GM19438 (cell line): ENCODE data around the gene ZBTB7C.

Experiments used
- ATAC-seq: cut with Tn5 transposase; IDR thresholded peaks from one replicate; pipeline ENCODE4 v1.9.1; 2021; ENCODE audit warnings: low read depth; ENCODE audit not compliant: unreplicated experiment

The ZBTB7C gene

DNA sequence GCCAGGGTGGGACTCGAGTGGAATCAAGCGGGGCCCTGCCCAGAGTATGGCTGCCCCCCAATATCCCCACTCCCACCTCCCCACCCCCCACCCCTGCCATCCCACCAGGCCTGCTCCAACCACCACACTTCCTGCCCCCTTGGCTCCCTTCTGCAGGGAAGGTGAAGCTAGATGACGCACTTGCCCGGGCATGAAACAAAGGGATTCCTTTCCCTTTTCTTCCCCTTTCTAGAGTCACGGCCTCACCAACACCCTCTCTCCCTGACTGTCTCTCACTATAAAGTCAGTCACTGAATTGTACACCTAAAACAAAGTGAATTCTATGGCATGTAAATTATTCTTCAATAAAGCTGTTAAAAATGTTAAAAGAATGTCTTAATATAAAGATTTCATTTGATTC is 16.0 kb downstream of the ZBTB7C start:
- ATAC-seq, result no peak

DNA sequence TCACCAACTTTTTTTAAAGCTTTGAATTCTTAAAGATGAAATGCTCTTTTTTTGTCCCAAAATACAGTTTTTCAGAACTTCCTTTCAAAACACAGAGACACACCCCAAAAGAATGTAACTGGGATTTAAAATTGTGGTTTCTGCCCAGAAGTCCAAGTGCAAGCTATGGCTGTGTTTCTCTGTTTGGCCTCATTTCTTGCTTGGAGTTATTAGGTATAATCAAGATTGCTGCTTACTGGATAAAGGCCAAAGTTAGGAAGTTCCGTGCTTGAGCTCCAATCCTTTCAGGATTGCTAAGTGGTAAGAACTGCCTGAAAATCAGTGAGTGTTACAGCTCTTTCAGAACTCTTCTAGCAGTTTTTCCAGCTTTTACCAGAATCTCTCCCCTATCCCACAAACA is 16.9 kb downstream of the ZBTB7C start:
- no peak for ATAC-seq

DNA sequence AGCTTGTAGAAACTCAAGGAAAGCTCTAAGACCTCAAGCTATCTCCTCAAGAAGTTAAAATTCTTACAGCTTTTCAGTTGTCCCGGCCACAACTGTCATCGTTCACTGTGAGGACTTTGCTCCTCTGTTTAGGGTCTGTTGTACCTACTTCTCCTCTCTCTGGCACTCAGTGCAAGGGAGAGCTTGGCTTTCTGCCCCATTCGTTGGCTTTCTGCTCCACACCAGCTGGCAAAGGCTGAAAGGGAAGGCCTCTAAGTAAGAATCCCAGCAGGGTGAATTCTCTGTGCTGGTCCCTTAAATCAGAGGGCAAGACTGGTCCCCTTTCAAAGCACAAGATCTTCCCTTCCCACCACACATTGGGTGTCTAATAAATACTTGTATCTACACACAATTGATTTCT is 17.3 kb downstream of the ZBTB7C start:
- no peak for ATAC-seq

DNA sequence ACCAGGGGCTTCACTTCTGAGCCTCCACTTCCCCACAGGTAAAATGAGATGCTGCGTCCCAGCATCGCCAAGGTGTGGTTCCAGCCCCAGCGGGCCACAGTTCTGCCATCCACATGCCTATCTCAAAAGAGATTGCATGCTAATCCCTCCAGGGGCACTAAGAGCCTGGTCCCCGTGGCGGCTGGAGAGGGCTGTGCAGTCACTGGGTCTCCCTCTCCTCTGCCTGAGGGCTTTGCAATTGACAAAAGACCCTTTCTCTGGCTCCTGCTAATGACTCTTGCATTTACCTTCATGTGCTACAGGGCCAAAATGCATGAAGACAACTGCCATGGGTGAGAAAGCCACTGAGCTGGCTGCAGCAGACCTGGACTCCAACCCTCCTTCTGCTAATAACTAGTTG is 18.5 kb downstream of the ZBTB7C start:
- ATAC-seq, result no peak

DNA sequence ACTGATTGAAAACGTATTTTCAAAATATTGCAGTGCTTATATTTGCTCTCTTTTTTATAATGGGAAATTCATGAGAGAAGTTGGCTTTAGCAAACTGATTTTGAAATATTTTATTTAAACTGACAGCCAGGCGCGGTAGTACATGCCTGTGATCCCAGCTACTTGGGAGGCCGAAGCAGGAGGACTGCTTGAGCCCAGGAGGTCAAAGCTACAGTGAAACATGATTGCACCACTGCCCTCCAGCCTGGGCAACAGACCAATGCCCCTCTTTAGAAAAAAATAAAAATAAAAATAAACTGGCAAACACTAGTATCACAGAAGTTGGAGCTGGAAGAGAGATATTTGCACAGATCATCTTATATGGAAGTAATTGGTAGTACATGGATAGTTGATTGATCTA is 20.7 kb downstream of the ZBTB7C start:
- ATAC-seq, result no peak

DNA sequence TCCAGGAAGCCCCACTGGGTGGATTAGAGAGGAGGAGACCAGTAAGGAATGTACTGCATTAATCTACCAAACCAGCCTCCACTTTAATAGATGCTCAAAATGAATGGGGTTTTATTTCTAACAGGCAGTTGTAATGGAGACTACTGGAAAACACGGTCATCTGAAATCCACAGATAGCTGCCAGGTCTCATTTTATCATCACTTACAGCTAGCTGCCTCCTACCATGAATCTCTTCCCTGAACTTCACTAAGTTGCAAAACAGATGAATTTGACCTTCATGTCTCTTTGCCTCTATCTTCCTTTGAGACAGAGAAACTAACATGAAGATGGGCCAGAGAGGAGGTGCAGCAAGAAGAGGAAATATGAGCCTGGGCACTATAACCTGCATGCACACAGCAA is 21.9 kb downstream of the ZBTB7C start:
- no peak for ATAC-seq

DNA sequence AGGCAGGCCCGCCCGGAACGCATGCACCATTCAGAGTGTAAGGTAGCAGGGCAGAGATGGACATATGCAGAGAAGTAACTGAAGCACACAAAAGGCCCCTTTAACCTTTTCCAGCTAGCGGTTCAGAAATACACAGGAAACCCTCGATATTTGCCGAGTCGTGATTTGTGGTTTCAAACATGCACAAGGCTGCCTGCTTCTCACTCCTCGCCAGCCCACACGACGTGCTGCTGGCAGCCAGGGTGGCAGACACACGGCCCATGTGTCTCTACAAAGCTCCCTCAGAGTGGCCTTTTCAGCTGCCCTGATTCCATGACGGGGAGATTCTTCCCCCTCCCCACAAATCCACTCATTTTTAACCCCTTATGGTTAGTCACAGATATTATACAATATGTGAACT is 23.6 kb downstream of the ZBTB7C start:
- ATAC-seq, result no peak

DNA sequence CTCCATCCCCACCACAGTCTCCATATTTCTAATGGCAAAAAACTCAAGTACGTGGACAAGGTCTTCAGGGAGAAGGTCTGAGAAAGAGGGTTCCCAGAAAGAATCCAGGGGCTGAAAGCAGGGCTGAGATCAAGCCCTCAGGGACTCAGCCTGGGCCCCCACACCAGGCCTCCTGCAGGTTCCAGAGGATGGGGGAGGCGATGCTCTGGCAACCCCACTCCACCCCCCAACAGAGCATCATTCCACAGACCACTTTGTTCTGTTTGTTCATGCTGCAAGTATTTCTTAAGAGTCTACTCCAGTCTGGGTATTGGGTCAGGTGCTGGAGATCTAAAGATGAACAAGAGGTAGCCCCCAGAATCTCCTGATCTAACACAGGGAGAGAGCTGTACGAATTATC is 32.2 kb downstream of the ZBTB7C start:
- ATAC-seq, result no peak

DNA sequence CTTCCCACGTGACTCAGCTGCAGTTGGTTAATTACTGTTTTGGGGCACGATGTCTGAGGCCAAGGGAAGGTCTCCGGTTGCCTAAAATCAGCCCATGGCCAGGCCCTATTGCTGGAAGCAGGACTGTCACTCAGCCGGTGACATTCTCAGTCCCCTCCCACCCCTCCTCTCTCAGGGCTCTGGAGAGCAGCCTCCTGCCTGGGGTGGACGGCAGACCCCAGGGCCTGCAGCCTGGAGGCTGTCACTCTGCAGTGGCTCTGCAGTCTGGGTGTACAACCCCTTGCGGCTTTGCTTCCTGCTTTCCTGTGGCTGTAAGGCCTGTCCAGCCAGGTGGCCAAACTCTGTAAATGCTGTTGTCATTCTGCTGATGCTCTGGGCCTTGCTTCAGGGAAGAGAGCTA is 32.8 kb downstream of the ZBTB7C start:
- ATAC-seq, result no peak

DNA sequence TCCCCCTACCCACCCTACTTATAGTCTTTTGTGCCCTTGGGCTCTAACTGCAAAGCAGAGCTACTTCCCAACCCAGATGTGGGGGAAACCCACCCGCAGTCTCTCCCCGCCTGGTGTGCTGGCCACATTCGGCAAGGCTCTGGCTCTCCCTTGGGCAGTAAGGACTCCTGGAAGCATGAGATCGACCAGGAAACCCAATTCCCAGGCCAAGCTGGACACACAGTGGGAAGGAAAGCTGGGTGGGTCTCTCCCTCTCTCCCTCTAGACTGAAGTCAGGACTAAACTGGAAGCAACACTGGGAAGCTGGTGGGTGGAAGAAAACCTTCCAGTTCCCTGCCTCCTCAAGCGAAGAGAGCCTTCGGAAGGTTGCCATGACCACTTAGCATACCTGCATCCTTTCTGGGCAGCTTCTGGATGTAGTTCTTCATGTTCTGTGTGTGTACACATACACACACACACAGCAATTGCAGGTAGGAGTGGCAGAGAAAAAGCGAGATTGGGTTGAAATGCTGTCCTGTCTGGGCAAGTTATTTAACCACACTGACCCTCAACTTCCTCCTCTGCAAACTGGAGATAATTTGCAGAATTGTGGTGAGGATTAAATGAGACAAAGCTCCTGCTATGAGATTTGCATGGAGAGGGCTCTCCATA is 33.9 kb downstream of the ZBTB7C start:
- no peak for ATAC-seq

DNA sequence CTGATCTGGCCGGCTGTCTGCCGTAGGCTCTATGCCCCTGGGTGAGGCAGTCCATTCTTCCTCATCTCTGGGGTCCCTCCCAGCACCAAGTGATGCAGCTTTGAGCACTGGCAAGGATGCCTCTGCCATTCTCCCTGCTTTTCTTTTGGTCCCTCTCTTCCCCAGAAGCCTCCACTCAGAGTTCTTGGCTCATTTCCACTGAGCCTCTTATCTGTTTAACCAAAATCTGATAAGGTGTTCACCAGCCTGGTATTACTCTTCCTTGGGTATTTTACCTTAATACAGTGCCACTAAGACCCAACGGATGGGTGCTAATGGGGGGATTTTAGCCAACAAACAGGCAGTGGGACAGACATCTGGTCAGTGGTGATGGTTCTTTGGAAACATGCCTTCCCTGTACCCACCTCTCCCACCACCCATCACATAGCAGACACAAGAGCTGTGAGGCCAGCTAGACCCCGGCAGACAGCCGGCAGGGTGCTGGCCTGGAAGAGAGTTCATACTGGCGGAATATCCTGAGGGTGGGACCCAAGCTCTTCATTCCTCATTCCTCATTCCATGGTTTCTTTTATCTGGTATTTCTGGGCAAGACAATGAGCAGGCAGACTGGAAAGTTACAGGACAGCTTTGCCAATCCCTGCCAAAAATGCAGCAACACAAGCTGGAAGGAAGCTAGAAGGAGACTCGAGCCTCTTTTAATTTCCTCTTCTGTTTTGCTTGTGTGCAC is 34.6 kb downstream of the ZBTB7C start:
- no peak for ATAC-seq

DNA sequence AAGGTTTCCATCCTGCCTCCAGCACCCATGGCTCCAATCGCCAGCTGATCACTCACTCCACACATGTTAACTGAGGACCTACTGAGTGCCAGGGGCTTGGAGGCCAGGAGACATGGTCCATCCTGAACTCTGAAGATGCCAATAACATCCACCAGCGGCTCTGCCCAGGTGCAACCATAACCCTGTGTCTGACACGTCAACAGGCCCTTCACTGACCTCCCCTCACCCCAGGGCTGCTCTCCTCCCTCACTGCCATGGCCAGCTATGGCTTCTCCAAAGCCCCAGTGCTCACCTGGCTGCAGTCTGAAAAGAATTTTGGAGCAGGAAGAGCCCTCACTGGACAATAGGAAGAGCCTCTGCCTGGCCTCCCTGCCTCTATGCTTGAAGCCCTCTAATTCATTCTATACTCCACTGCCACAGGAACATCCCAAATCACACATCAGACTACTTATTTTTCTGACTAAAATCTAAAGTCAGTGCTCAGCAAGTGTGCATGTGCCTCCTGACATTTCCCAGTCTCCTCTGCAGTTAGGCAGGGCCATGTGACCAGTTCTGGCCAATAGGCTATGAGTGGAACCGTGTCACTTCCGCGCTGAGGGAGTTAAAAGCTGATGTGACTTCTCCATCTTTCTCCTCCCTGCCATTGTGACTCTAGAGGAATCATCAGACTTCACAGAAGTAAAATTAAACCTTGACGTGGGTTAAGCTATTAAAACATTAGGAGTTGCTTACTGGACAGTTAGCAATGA is 37.2 kb downstream of the ZBTB7C start:
- no peak for ATAC-seq

DNA sequence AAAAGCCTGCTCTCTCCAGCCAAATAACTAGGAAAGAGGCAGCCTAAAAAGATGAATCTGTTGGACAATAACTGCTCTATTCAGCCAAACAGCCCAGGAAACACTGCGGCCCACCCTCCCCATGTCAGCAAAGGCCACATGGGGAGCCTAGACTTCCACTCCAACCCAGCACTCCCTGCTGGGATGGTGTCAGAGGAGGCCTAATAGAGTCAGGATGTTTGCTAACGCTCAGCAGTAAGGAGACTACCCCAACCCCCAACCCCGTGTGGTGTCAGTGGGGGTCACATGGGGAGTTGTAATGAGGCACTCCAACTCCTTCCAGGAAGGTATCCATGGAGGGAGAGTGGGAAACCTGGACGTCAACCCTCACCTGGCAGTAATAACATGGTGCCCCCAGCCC is 41.6 kb downstream of the ZBTB7C start:
- no peak for ATAC-seq

DNA sequence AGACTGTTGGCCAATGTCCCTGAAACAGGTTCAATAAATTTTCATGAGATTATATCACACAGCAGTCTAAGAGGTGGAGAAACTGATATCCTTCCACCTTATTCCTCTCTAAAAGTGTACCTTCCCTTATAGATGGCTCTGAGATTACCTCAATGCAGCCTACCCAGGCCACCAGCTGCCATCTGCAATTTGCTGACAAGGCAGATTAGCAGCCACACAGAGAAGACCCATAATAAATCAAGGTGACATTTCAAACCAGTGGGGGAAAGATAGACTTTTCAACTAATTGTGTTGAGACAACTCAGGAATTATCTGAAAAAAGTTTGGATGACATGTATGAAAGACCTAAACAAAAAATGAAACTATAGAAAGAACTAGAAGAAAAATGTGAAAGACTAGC is 43.2 kb downstream of the ZBTB7C start:
- no peak for ATAC-seq

DNA sequence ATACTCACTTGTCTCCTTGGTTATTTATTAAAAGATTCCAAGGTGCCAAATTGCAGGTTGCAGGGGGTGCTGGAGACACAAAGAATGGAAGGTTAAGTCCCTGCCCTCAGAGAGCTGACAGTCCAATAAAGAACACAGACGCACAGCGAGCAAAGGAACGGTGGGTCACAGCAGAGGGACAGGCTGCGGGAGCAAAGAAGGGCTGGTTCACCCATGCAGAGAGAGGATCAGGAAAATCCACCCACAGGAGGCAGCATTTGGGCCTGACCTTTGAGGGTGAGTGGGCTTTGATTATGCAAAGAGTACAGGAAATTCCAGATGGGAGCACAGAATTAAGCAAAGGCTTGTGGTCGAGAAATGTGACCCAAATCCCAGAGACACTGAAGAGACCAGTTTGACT is 45.0 kb downstream of the ZBTB7C start:
- ATAC-seq, result no peak

DNA sequence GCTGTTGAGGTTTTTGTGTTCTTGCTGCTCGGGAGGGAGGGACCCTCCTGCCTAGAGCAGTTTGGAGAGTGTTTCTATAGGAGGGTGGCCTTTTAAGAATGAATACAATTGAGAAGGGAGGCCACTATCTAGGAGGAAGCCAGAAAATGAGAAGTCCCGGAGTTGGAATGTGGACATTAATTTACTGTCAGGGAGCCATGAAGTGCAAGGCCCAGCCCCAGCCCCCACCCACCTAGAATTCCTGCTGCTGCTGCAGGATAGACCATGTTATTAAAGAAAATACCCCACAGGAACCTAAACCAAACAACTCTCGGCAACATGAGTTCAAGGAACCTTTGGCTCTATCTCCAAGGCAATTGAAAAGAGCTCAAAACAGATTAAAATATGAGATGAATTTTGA is 46.0 kb downstream of the ZBTB7C start:
- no peak for ATAC-seq

DNA sequence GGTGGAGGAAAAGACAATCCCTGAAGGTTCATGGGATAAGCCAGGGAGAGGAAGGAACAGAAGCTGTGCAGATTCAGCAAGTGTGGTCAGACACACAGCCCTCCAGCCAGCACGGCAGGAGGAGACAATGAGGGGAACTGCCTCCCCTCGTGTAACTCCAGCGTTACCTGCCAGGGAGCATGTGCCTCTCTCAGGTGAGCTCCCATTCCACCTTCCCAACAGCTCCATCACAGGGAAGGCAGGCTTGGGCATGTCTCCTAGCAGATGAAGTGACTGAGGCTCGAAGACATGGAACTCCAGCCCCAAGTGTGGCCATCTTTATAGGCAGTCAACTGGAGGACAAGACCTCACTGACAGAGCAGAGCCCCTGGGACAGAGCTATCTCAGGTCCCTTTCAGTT is 47.4 kb downstream of the ZBTB7C start:
- no peak for ATAC-seq

DNA sequence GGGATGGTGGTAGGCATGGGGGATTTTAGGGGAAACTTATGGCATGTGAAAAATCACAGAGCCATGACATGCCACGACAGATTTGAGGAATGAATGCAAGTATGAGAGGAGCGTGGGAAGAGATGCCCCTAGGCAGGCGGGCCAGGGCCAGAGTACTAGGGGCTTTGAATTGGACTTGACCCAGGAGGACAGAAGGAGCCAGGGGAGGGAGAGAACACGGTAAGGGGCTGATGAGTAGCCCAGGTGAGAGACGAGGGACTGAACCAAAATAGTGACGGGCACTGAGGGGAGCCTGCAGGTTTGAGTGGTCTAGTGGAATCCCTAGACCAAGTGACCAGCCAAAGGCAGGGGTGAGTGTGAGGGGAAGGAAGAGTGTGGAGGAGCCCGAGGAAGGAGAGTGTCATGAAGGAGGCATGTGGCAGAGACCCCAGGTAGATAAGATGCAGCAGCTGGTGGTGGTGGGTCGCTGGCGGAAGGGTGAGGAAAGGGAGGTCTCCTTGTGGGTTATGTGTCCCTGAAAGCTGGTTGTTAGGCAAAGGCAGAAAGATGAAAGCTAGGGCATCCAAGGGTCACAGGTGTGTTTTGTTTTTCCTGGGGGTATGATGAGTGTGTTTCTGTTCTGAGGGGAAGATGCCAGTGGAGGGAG is 48.7 kb downstream of the ZBTB7C start:
- ATAC-seq, result no peak

DNA sequence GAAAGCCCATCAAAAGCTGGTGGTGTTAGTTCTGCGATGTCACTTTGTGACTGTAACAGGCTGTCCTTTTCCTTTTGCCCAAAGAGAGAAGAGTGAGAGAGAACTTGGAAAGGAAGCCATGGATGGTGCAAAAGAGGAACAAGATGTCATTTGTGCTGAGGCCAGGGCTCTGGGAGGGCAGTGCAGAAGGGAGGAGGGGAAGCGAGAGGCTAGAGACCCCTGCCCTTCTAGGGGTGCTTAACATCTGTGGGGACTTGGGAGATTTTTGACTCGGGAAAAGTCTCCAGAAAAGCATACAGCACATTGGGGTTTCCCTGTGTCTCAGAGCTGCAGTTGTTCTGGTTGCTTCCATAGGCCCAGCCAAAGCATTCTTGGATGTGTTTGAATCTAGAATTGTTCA is 49.6 kb downstream of the ZBTB7C start:
- no peak for ATAC-seq

DNA sequence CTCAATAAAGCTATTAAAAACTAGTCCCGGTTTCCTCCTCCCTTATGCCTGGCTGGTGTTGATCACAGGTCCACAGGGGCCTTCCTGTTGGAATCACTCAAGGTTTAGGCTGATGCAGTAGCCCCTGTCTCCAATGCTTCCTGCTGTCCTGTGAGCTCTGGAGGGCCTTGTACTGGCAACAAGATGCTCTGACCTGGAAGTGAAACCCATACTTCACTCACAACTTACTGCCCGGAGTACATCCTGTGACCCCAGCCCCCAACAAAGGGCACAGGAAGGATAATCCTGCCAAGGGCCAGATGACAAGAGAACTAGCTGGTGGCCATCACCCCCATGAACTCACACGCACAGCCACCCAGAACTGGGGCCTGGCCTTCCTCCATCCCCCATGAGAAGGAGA is 50.3 kb downstream of the ZBTB7C start:
- ATAC-seq, result no peak

DNA sequence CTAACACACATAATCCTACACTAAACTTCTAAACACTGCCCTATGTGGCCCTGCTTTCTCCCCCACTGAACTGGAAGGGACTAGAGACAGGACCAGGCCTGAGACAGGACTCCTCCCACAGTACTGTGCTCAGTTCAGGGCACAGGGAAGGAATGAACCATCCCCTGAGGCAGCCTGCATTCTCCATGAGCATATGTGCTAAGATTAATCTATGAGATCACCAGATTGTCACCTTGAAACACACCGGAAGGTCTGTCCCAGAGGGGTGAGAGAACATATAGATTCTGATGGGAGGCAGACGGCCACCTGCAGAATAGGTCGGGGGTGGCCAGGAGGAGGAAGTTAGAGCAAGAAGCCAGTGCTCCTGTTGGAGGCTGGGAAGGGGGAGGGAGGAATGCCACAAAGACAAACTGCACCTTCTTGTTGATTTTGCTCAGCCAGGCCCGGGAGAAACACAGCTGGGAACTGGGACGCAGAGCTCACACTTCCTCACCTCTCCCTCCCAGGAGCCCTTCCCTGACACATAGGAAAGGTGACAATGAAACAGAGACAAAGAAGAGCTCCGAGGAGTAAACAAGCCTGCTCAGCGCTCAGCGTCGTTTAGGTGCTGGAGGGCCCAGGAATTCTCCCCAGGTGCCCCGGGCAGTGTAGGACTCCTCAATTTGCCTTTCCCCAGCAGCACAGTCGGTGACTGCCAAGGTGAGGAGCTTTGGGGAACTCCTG is 52.1 kb downstream of the ZBTB7C start:
- no peak for ATAC-seq
